Head of caudate nucleus (tissue), 42 donors: ENCODE results near the gene C2CD4A.

ENCODE experiments used
- DNase-seq, 42 donors: peaks; one replicate each; pipeline versions ENCODE4 v3.0.0 to v3.0.0-alpha.2; 2020 to 2021; ENCODE audit warnings: mixed read lengths in 7 of 42
- intact Hi-C: fragments of 100-400 bp; cut with DNase I; formaldehyde crosslinking; loops from one replicate; pipeline ENCODE4 v1.15.0; 2022

C2CD4A gene

DNA sequence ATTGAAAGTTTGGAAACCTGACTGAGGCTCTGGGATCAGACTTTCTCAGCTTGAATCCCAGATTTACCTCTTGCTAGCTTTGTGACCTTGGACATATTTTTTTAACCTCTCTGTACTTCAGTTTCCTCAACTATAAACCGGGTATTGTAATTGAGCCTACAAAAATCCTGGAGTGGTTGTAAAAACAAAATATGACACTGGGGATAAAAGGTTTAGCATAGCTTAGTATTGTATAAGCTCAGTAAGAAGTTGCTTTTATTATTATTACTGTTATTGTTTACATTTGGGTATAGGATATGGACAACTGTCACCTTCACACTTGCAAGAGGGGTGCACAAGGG is 21.5 kb downstream of the C2CD4A start:
- intact Hi-C loops: no loop called here
- no peak for DNase-seq

DNA sequence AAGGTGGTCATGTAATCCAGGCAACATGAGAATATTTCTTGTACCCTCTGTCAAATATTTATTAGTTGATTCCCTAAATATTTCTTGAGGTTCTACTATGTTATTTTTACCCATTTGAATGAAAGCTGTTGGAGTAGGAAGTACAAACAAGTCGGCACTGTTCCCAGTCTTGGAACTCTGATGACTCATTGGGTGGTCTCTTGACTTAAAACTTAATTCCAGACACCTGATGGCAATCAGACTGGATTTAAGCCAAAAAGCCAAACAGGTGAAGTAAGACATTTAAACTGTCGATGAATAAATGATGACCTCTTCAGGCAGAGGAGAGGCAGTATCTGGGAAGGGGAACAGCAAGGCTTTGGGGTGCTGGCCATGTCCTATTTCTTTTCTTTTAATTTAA is 22.8 kb downstream of the C2CD4A start:
- intact Hi-C loops: no loop called here
- no peak for DNase-seq

DNA sequence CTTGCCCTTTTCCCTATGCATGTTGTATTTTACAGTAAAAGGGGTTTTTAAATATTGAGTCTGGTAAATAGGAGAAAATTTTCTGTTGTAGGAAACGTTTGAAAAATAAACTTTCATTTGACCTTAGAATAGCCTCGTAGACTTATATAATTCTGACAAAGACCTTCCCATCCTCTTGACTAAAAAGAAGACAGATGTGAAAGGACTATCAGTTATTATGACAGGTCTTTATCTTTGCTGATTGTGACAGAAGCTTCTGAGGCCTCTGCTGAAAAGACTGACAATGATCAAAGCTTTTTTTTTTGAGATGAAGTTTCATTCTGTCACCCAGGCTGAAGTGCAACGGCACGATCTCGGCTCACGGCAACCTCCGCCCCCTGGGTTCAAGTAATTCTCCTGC is 24.2 kb downstream of the C2CD4A start:
- intact Hi-C loops: no loop called here
- DNase-seq: no peak

DNA sequence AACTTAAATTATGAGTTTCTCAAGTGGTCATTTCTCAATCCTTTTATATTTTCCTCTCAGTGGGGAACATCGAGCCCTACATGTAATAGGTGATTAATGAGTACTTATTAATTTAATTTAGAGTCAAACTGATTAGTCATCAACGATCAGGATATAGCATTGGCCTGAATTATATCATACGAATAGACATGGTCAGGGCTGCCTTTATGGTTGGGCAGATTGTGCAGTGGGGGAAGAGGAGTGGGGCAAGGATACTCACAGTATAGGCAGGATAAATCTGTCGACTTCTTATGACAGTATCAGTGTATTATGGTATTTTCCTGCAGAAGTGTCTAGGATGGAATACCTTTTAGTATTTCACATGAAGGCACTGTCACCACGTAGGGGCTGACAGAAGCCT is 27.0 kb downstream of the C2CD4A start:
- DNase-seq: no peak
- intact Hi-C loops: no loop called here

DNA sequence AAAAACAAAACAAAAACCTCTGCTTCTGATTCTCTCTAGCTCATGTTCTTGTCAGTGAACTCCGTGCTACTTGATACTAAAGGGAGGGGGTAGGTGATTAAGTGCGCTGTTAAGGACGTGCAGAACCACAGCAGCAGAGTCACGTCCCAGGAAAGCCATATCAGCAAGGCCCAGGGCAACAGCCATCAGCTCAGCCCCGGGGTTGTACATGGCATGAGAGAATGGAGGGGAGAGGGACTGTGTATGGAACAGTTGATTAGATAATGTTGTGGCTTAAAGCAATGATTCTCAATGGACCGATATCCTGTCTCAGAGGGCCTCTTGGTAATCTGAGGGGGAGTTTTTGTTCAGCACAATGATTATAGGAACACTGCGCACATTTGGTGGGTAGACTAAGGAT is 27.6 kb downstream of the C2CD4A start:
- intact Hi-C loops: no loop called here
- DNase-seq: no peak

DNA sequence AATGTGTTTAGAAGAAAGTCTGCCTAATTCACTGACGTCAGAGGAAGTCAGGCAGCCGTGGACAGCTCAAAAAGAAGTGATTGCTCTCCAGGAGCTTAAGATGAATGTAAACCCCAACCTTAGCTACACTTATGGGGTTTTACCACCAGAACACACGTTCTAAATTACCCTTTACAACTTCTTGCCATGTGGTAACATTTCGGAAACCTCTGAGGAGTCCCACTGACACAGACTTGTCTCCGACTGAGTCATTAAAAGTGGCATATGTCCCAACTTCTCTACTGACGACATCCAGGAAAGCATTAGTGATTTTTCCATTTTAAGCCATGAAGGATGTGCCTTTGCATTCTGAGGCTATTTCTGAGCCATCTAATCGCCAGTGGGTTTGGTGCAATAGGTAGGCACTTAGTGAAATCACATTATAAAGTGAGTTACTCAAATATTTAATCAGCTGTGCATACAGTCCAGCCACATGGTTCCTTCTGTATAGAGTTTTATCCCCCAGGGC is 32.4 kb downstream of the C2CD4A start:
- intact Hi-C loops: no loop called here
- DNase-seq: no peak

DNA sequence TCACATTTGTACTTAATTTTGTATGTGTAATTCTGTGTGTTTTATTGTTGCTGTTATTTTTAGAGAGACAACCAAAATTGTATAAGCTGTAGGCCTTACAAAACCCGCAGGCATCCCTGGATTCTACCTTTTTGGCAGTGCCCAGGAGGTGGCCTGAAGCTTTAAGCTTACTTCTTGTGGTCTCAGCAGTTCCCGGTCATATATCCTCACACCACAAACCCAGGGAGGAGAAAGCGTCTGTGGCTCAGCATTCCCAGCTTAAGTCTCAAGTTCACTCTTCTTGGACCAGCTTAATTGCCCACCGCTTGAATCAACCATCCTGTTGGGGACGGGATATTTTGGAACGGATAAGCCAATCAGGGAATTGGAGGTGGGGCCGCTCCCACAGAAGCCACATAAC is 36.7 kb downstream of the C2CD4A start:
- DNase-seq: no peak
- intact Hi-C loops: no loop called here

DNA sequence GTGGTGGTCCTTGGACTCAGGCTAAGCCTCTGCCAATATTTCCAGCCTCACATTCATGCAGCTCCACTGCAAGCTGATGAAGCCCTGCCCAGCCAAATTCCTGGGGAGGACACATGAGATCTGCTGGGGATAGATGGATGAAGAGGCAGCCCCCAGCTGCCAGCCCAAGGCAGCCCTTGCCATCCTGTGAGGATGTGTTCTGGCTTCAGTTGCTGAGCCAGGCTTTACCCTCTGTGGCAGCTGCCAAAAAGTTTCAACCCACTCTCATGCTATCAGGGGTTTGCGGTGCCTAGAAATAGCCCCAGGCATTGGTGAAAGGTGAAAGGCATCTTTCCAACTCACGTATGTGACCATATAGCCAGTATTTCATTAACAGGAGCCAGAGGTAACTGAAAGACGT is 37.6 kb downstream of the C2CD4A start:
- intact Hi-C loops: no loop called here
- no peak for DNase-seq

DNA sequence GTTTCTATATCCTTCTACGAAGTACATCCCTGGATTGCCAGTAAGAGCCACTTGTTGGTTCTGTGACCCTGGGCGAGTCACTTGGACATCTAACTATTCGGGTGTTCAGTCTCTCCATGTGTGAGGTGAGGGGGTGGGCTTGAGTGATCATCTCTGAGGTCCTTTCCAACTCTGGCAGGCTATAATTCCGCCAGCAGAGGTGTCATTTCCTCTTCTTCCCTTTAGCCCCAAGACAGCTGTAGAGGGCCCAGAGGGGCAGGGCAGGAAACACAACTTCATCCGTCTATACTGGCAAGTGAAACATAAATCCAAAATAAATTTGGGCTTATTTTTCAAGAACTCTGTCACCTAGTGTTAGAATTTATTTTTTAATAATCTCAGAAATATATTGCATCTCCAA is 38.1 kb downstream of the C2CD4A start:
- DNase-seq: no peak
- intact Hi-C loops: no loop called here

DNA sequence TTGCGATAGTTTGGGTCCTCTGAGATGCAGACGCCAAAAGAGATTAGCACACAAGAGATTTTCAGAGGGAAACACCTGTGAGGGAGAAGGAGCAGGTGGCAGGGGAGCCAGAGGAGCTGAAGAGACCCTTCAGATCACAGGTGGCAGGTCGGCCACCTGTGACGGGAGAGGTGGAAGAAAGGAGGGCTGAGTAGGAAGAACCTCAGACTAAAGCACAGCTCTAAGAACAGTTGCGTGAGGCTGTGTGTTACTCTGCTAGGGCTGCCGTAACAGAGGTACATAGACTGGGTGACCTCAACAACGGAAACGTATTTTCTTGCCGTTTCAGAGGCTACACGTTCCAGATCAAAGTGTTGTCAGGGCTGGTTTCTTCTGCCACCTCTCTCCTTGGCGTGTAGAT is 38.5 kb downstream of the C2CD4A start:
- DNase-seq: no peak
- intact Hi-C loops: no loop called here

DNA sequence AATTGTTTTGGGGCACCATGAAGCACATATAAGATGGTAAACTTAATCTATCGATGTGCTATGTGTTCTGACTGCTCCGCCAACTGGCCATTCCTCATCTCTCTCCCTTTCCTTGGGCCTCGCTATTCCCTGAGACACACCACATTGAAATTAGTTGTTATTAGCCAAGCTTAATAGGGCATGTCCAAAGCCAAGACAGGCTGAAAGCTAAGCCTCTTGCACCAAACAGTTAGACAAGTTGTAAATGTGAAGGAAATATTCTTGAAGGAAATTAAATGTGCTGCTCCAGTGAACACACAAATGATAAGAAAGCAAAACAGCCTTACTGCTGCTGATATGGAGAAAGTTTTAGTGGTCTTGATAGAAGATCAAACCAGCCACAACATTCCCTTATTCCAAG is 39.3 kb downstream of the C2CD4A start:
- DNase-seq: no peak
- intact Hi-C loops: no loop called here

DNA sequence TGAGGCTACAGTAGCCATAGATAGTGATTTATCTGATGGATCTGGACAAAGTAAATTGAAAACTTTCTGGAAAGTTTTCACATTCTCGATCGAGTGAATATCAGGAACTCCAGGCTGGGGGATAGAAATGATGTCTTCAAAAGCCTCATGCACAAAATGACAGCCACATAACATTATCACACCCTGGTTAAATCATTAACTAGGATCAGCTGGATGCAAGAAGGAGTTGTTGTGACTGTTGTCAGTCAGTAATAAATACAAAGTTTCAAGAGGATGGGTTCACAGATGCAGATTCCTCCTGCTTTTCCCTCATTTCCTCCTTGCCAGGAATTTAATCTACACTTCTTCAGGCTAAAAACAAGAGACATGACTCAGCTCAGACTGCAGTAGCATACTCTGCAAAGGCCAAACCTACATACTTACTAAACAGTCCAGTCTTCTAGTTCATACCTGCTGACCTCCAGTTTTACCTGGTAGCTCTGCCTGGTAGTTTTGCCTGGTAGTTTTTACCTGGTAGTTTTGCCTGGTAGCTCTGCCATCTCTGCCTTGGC is 40.9 kb downstream of the C2CD4A start:
- intact Hi-C loops: no loop called here
- no peak for DNase-seq

DNA sequence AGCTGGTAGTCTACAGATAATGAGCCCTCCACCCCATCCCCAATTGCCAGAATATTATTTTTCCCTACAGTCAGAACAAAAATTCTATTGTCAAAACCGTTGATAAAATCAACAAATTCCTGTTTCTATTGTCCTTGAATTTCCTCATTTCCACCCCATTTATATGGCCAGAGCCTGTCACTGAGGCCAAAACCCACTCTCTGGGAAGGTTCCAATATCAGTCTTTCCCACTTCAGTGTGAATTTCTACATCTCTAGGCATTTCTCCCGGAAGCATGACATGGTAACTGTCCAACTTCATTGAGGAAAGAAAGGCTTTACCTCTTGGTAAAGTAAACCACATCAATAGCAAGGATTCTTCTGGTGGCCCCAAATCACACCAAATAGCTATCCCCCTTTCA is 41.6 kb downstream of the C2CD4A start:
- DNase-seq: no peak
- intact Hi-C loops: no loop called here

DNA sequence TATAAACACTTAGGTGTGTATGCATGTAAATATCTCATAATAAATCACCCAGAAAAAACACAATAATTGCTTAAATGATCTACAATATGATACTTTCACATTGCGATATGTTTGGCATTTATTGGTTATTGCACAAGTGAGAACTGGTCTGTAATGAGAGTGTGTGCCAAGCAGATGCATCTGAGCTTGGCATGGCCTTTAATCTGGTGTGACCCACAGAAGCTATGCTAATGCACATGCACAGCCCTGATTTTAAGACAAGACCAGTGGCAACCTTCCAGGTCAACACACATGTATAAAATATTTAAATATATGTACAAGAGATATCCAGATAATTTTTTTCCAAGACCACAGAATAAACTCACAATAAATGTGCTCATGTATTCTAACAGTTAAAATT is 42.7 kb downstream of the C2CD4A start:
- DNase-seq: no peak
- intact Hi-C loops: no loop called here

DNA sequence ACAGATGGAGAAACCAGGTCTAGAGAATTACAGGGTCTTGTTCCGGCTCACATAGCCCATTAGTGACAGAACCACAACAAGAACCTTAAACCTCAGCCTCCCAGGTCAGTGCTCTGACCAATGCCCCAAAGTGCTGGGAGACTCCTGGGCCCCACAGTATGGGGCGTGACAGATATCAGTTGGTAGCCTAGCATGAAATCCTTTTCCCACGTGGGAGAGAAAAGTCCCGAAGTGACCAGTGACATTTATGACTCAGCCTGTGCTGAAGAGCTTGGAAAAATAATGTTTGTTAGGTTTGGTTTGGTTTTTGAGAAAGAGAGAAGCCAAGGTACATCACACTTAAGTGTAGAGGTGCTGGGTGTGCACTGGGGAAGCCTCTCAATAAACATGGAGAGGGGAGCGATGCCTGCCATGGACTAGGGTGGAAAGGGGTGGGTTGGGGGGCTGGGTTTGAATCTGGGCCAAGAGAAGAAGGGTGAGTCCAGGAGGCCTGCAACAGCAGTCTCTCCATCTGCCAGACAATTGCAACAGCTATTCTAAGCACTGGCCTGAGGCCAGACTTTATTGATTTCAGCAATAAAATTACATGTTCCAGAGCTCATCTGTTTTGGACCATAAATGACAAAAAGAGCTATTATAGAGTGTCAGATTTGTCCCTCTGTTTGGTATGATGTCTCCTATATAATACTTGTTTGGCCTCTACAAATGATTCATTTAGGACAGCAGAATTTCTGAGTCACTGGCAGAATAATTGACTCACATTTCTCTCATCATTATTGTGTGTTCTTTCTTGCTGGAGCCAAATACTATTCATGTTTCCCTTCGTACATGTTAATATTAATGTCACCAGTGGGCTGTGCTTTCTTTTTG is 43.4 kb downstream of the C2CD4A start:
- DNase-seq: no peak
- intact Hi-C loops: no loop called here

DNA sequence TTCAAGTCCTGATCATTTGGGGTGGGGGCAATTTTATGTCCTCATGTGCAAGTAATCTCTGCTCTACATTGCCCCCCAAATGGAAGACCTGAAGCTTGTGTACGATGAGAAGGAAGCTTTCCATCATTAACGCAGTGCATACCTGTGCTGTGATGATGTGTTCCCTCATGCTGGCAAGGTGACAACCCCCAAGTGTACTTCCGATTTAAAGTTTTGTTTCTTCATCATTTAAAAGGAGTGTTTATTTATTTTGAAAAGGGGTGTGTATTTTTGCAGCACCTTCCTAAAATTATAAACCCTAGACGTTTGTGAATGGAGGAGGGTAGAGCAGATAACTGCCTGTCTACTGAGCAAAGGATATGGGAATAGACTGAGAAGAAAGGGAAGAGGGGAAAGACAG is 45.3 kb downstream of the C2CD4A start:
- no peak for DNase-seq
- intact Hi-C loops: no loop called here

DNA sequence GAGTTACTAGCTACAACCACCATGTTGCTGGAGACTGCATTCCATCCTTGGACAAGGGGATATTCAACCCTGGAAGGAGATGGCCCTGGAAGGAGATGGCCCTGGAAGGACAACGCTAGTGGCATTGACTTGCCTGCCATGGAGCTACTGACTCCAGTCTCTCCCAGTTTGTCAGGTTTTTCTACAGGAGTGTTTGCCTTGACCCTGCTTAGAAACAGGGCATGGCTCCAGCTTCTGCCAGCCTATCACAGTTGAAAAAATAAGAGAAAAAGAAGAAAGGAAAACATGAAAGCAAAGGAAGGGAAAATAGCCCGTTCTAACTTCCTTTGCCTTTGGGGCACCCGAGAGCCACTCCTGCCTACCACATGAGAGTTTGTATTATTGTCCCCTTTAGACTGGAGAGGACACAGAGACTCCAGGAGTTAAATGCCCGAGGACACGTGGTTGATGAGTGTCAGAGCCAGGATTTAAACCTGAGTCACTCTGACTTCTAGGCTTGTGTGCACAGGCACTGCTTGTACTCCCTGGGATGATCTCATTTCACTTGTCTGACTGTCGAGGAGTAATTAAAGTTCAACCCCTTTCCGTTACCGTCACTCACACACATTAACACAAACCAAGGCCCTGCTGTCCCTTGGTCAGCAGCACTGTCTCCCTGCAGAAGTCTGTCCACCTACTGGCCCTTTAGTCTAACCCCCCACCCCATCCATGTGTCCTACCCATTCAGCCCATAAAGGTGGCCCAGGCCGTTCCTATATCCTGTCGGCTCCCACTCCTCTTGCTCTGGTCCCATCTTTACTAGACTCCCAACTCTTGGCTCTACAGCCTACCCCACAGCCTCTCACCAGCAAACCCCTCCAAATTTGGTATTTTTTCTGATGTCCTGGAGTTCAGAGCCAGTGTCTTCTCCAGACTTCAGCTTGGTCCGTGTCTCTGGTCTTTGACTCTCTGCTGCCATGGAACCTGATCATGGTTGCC is 46.1 kb downstream of the C2CD4A start:
- intact Hi-C loops: no loop called here

DNA sequence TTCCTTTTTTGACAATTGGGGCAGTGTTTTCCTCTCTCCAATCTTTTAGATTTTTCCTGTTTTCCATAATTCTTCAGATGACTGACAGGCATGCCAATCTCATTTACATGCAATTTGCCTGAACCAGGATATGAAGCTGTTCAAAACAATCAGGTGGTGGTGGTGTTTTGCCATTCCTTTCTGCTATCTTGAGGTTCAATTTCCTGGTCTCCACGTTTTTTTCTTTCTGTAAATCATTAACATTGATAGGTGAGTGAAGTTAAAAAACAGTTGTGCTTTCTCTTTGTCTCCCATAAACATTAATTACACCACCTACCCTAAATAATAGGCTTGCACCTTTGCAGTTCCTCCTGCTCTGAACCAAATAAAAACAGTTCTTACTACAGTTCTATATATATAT is 49.1 kb downstream of the C2CD4A start:
- DNase-seq: no peak
- intact Hi-C loops: no loop called here

More for the DNA sequence above, 46.1 kb downstream of the C2CD4A start:
- DNase-seq: no peak

DNA sequence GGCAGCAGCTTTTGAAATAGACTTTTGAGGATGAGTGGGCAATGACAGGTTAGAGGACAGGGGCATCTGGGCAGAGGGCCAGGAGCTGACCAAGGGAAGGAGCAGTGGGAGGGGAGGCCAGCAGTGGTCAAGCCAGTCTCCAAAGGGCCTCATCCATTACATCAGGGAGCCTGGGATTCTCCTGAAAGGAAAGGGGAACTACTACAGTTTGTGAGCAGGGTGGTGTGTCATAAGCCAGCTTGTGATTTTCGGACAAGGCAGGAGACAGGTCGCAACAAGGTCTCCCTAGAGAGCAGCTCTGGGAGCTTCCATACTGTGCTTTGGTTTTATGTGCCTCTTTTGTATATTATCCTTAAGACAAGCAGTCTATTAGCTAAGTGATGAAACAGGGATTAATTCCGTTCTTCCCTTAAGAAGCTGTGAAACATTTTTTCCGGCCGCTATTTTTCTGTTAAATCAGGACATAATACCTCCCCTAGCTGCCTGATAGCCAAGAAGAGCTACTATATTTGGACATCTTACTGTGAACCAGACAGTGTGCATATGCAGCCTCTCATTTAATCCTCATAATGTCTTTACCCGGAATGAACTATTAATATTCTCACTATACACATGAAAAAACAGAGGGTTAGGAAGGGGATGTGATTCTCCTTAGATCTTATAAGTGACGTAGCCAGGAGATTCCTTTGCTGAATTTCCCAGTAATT is 51.9 kb downstream of the C2CD4A start:
- DNase-seq: no peak
- intact Hi-C loops: no loop called here
